GM12872 (cell line): Measurements from ENCODE around the gene MEF2D.

Experiments used
- TF ChIP-seq, protein P1 (sequence below): IDR thresholded peaks from 3 replicates; pipeline ENCODE4 v1.5.1; 2011; ENCODE audit warnings: low read depth, mild to moderate bottlenecking, low read length, moderate library complexity; ENCODE audit not compliant: insufficient read depth

MEF2D gene

GRCh38 chr1:156418416-156419070 lies 82.0 kb downstream of the MEF2D start:
- TF ChIP-seq, protein P1, sequence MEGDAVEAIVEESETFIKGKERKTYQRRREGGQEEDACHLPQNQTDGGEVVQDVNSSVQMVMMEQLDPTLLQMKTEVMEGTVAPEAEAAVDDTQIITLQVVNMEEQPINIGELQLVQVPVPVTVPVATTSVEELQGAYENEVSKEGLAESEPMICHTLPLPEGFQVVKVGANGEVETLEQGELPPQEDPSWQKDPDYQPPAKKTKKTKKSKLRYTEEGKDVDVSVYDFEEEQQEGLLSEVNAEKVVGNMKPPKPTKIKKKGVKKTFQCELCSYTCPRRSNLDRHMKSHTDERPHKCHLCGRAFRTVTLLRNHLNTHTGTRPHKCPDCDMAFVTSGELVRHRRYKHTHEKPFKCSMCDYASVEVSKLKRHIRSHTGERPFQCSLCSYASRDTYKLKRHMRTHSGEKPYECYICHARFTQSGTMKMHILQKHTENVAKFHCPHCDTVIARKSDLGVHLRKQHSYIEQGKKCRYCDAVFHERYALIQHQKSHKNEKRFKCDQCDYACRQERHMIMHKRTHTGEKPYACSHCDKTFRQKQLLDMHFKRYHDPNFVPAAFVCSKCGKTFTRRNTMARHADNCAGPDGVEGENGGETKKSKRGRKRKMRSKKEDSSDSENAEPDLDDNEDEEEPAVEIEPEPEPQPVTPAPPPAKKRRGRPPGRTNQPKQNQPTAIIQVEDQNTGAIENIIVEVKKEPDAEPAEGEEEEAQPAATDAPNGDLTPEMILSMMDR, result no peak

DNA sequence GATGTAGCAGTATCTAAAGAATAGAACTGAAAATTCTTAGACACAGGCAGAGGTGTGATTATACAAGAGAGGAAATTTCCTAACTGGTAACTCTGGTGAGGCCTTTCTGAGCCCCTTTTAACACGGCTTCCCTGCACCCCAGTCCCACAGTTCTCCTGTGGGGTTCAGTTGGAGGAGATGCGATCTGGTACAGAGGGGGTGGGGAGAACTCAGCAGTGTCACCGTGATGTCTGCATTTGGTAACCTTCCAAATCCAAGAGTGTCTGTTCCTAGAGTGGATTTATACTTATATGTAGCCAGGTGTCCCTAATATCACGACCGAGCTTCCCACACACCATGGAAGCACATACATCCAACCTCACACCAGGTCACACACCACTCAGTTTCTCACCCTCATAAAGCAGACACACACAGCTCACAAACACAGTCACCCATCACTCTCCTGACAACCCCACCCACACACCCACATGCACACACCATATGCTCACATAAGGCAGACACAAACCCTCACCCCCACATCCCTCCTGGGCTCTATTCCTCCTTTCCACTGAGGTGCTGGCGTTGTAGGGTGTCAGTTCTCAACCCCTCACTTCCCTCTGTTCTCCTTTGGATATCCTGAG lies 83.1 kb downstream of the MEF2D start:
- TF ChIP-seq, protein P1, result no peak

GRCh38 chr1:156416993-156417392 lies 83.6 kb downstream of the MEF2D start:
- TF ChIP-seq, protein P1, result no peak

- TF ChIP-seq, protein P1, result no peak
Measured at GRCh38 chr1:156414461-156415064, 86.0 kb downstream of the MEF2D start.
